ENCODE measurements around the gene CRACDL.

Gene CRACDL

DNA sequence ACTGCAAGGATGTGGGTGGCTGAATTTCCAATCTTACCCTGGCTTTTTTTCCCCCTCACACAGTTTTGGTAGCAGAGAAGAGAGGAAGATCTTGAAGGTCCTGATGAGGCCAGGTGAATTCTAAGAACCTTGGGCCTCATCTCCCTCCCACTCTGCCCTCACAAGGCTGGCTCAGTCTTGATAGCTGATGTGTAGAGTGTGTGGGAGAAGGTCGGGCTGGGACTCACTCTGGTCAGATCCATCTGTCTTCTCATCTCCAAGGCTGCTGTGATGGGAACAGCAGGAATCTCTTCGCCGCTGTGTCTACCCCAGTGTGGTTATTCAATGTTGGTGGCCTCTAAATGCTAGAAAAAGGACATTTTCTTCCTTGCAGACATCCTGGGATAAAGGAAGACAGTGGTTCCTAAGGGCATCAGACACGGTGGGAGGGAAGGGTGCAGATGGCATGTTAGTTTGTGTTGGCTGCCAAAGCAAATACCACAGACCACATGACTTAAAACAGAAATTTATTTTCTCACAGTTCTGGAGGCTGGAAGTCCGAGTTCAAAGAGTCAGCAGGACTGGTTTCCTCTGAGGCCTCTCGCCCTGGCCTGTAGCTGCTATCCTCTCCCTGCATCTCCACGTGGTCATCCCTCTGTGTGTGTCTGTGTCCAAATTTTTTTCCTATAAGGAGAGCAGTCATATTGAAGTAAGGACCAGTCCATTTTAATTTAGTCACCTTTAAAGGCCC, 167.5 kb downstream of the CRACDL start:
- peaks cover 16% of the 10 kb centered on the region for H3K4me1 ChIP-seq (ENCODE audit: low read length)
- H3K4me2 ChIP-seq (ENCODE audit: low read length): no peak overlapping the region
- H3K9me3 ChIP-seq (ENCODE audit: insufficient read depth, low read length): no peaks in the 10 kb centered on the region
- no peak overlapping the region for H2AFZ ChIP-seq (ENCODE audit: low read depth, low read length)
- peaks cover 4% of the 10 kb centered on the region; the same call in 1 of the 2 replicates for H3K27me3 ChIP-seq (ENCODE audit: low read depth, low read length)
- no peak overlapping the region for H3K4me3 ChIP-seq (ENCODE audit: low read length)
- no peaks in the 10 kb centered on the region for H4K20me1 ChIP-seq (ENCODE audit: insufficient read depth, low read length)
- no peak overlapping the region for H3K27ac ChIP-seq (ENCODE audit: low read length)
- no peaks in the 10 kb centered on the region for H3K79me2 ChIP-seq (ENCODE audit: low read length)
- H3K9ac ChIP-seq (ENCODE audit: low read length): no peak overlapping the region
- no peak for TF ChIP-seq EZH2phosphoT487 (IDR thresholded peaks at IDR 0.05; ENCODE audit: low read depth)
- TF ChIP-seq, protein P1, sequence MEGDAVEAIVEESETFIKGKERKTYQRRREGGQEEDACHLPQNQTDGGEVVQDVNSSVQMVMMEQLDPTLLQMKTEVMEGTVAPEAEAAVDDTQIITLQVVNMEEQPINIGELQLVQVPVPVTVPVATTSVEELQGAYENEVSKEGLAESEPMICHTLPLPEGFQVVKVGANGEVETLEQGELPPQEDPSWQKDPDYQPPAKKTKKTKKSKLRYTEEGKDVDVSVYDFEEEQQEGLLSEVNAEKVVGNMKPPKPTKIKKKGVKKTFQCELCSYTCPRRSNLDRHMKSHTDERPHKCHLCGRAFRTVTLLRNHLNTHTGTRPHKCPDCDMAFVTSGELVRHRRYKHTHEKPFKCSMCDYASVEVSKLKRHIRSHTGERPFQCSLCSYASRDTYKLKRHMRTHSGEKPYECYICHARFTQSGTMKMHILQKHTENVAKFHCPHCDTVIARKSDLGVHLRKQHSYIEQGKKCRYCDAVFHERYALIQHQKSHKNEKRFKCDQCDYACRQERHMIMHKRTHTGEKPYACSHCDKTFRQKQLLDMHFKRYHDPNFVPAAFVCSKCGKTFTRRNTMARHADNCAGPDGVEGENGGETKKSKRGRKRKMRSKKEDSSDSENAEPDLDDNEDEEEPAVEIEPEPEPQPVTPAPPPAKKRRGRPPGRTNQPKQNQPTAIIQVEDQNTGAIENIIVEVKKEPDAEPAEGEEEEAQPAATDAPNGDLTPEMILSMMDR (IDR thresholded peaks at IDR 0.05; ENCODE audit: low read depth, low read length): no peak
- no peaks in the 10 kb centered on the region for H3K36me3 ChIP-seq (replicated peaks; ENCODE audit: low read depth, low read length)

DNA sequence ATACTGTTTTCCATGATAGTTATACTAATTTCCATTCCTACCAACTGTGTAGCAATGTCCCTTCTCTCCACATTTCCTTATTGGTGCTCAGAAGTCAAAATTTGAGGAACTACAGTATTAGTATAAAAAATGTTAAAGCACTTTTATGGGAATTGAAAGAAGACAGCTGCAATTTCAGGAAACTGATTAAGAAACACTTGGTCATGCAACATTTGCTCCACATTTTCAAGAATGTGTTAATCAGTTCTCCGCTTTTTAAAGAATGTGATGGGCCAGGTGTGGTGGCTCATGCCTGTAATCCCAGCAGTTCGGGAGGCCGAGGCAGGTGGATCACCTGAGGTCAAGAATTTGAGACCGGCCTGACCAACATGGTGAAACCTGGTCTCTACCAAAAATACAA, 171.5 kb downstream of the CRACDL start:
- H3K9me3 ChIP-seq (ENCODE audit: insufficient read depth, low read length): no peaks in the 10 kb centered on the region
- peaks cover 22% of the 10 kb centered on the region for H3K27me3 ChIP-seq (ENCODE audit: low read depth, low read length)
- no peak overlapping the region for H3K27ac ChIP-seq (ENCODE audit: low read length)
- H2AFZ ChIP-seq (ENCODE audit: low read depth, low read length): no peak overlapping the region
- H3K9ac ChIP-seq (ENCODE audit: low read length): no peak overlapping the region
- H4K20me1 ChIP-seq (ENCODE audit: insufficient read depth, low read length): no peaks in the 10 kb centered on the region
- peaks cover 14% of the 10 kb centered on the region for H3K4me1 ChIP-seq (ENCODE audit: low read length)
- H3K4me3 ChIP-seq (ENCODE audit: low read length): no peak overlapping the region
- H3K4me2 ChIP-seq (ENCODE audit: low read length): no peak overlapping the region
- no peaks in the 10 kb centered on the region for H3K79me2 ChIP-seq (ENCODE audit: low read length)
- H3K36me3 ChIP-seq (replicated peaks; ENCODE audit: low read depth, low read length): no peaks in the 10 kb centered on the region
- TF ChIP-seq, protein P1 (IDR thresholded peaks at IDR 0.05; ENCODE audit: low read depth, low read length): no peak
- TF ChIP-seq EZH2phosphoT487 (IDR thresholded peaks at IDR 0.05; ENCODE audit: low read depth): no peak

DNA sequence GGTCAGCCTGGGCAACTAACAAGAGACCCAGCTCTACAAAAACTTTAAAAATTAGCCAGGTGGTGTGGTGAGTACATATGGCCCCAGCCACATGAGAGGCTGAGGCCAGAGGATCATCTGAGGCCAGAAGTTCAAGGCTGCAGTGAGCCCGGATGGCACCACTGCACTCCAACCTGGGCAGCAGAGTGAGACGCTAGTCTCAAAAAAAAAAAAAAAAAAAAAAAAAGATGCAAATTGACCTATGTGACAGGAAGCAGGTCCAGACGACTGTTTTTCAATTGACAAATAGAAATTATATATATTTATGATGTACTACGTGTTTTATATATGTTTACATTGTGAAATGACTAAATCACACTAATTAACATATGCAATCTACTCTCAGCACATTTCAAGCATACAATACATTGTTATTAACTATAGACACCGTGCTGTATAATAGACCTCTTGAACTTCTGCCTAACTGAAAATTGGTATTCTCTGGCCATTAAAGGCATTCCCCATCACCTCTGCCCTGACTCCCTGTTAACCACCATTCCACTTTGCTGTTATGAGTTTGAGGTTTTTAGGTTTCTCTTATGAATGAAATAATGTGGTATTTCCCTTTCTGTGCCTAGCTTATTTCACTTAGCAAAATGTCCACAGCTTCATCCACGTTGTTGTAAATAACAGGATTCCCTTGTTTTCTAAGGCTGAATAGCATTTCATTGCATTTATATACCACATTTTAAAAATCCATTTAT, 172.6 kb downstream of the CRACDL start:
- Histone ChIP-seq H3K4me1 (ENCODE audit: low read length) (peaks cover 26% of the 10 kb centered on the region), H2AFZ (ENCODE audit: low read depth, low read length) (no peak overlapping the region), H3K27me3 (ENCODE audit: low read depth, low read length) (peaks cover 22% of the 10 kb centered on the region), H3K4me2 (ENCODE audit: low read length) (no peak overlapping the region), H3K9ac (ENCODE audit: low read length) (no peak overlapping the region), H3K79me2 (ENCODE audit: low read length) (no peaks in the 10 kb centered on the region), H3K36me3 (replicated peaks; ENCODE audit: low read depth, low read length) (no peaks in the 10 kb centered on the region), H3K27ac (ENCODE audit: low read length) (no peak overlapping the region), H3K9me3 (ENCODE audit: insufficient read depth, low read length) (no peaks in the 10 kb centered on the region), H4K20me1 (ENCODE audit: insufficient read depth, low read length) (no peaks in the 10 kb centered on the region), H3K4me3 (ENCODE audit: low read length) (no peak overlapping the region)
- TF ChIP-seq EZH2phosphoT487 (IDR thresholded peaks at IDR 0.05; ENCODE audit: low read depth): no peak
- TF ChIP-seq, protein P1 (IDR thresholded peaks at IDR 0.05; ENCODE audit: low read depth, low read length): no peak

DNA sequence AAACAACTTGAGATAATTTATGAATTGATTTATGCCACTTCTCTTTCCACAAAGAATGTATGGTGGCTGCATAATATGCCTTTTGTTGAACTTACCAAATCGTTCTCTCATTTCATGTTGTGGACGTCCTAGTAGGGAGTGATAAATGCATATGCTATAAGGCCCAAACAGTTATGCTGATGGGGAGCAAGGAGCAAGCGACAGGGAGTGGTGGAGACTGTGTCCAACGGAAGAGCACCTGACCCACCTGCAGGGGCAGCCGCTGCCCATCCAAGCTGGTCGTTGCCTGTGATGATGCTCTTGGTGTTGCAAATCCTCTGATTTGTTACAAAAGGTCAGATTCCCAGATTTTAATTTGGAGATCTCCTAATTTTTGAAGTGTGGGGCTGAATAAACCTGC, 174.1 kb downstream of the CRACDL start:
- Histone ChIP-seq H3K36me3 (replicated peaks; ENCODE audit: low read depth, low read length) (no peaks in the 10 kb centered on the region), H3K4me3 (ENCODE audit: low read length) (no peak overlapping the region), H3K79me2 (ENCODE audit: low read length) (no peaks in the 10 kb centered on the region), H3K9me3 (ENCODE audit: insufficient read depth, low read length) (no peaks in the 10 kb centered on the region), H3K4me2 (ENCODE audit: low read length) (no peak overlapping the region), H2AFZ (ENCODE audit: low read depth, low read length) (no peak overlapping the region), H4K20me1 (ENCODE audit: insufficient read depth, low read length) (no peaks in the 10 kb centered on the region), H3K27ac (ENCODE audit: low read length) (no peak overlapping the region), H3K4me1 (ENCODE audit: low read length) (peaks cover 36% of the 10 kb centered on the region), H3K9ac (ENCODE audit: low read length) (no peak overlapping the region), H3K27me3 (ENCODE audit: low read depth, low read length) (peaks cover 22% of the 10 kb centered on the region)
- TF ChIP-seq, protein P1 (IDR thresholded peaks at IDR 0.05; ENCODE audit: low read depth, low read length): no peak
- TF ChIP-seq EZH2phosphoT487 (IDR thresholded peaks at IDR 0.05; ENCODE audit: low read depth): no peak
